Measurements from ENCODE around the gene IGSF3.

The IGSF3 gene

GRCh38 chr1:116532671-116533428 is 134.7 kb downstream of the IGSF3 start:
- in situ Hi-C loops (cut with MboI; ENCODE audit: low sequenced_read_pairs): no loop called here

GRCh38 chr1:116531917-116532316 is 135.6 kb downstream of the IGSF3 start:
- in situ Hi-C loops (cut with MboI; ENCODE audit: low sequenced_read_pairs): no loop called here

- in situ Hi-C loops (cut with MboI; ENCODE audit: low sequenced_read_pairs): no loop called here
Measured at GRCh38 chr1:116529681-116530080, 137.9 kb downstream of the IGSF3 start.

- in situ Hi-C loops (cut with MboI; ENCODE audit: low sequenced_read_pairs): no loop called here
Measured at GRCh38 chr1:116529199-116529631, 138.3 kb downstream of the IGSF3 start.

GRCh38 chr1:116528329-116529083 is 139.0 kb downstream of the IGSF3 start:
- in situ Hi-C loops (cut with MboI; ENCODE audit: low sequenced_read_pairs): no loop called here

GRCh38 chr1:116525440-116525839 is 142.1 kb downstream of the IGSF3 start:
- in situ Hi-C loops (cut with MboI; ENCODE audit: low sequenced_read_pairs): no loop called here

Data from HL-60/S4 (cell line).